ENCODE results near the gene EVA1C.
"Not testable (repeated sequence)": the region's sequence is repeated elsewhere in the genome, so short reads cannot be mapped to it uniquely, and the experiment has no call there.

Gene EVA1C

DNA sequence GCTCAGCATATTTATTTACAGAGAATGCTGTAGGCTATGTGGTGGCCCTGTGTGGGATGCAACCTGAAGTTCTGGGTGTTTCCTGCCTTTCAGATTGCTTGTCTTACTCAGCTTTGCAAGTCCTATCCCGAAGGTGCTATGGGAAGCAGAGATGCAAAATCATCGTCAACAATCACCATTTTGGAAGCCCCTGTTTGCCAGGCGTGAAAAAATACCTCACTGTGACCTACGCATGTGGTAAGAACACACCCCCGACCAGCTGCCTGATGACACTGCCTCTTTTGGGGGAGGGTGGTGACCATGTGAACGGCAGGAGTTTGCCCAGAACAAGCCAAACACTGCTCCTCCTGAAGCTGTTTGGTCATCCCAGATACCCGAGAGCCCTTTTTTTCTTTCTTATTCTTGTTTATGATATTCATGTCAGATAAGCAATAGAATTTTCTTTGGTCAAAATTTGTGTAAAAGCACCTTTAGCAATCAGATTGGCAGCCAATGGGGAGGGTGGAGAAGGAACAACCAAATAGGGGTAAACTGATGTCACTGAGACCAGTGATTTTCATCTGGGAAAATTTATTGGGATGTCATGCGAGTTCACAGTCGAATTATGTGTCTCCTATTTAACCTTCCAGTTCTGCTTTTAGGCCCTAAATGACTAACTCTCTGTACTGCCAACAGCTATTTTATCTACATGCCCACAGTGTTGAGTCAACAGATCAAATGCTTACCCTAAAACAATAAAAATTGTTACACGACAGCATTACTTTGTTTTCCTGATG, 82.6 kb downstream of the EVA1C start:
- FAIRE-seq (no peak), DNase-seq (ENCODE audit: low spot score) (no peak)

DNA sequence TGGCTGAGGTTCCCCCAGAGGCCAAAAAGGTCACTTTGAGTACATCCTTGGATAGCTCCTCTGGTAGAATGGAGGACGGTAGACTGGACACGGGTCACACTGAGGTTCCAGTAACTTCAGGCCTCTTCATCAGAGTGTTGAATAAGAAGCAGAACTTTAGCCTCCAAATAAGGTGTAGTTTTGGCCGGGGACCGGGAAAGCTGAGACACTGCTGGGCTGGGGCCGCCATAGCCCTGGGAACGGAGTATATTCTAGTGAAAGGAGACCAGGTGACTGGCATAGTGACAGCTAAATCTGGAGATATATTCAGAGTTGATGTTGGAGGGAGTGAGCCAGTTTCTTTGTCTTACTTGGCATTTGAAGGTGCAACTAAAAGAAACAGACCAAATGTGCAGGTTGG, 84.1 kb downstream of the EVA1C start:
- DNase-seq (ENCODE audit: low spot score) (no peak), FAIRE-seq (no peak)

DNA sequence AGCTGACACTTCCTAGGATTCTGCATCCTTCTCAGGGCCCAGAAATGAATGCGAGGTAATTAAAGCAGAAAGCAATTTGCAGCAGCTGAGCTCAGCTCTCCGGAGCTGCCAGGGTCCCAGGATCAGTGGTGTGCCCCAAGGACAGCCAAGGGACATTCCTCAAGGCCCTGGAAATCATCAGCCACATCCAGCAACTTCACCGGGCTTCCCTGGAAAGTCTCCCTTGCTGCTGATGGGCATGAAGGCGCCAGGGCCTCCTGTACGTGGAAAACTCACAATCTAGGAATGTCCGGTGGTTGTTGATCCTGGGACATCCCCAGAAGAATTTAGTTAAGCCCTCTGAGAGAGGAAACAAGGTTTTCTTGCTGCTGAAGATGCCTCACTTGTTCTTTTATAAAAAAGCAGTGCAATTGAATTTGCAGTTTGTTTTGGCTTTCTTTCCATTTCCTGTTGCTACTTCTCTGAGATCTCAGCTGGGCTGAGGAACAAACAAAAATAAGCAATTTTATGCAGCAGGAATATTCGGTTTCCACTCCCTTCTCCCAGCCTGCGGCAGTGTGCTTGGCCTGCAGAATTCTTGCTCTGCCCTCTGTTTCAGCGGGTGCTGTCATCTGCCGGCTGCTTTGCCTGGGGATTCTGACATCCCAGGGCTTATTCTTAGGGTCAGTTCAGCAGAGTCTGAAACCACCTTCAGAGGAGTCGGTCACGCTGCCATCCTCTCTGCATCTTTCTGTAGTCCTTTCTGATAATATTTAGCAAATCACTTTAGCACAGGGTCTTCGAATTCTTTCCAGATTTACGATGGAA, 86.9 kb downstream of the EVA1C start:
- no peak for DNase-seq (ENCODE audit: low spot score)
- FAIRE-seq = no peak

DNA sequence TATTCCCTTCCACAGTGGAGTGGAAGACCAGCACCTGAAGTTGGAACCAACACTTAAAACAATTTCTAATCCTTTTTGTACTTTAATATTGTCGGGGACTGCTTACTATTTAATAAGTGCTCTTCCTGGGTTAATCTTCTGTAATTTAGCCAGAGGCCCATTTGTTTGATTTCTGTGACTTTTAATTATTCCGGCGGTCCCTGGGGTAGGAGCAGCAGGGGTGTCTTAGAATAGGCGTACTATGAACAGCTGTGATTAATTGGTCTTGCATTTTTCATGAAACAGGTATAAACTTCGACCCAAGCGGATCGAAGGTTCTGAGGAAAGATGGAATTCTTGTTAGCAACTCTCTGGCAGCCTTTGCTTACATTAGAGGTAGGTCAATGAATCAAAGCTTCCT, 91.1 kb downstream of the EVA1C start:
- FAIRE-seq; DNase-seq (ENCODE audit: low spot score): not testable (repeated sequence)

DNA sequence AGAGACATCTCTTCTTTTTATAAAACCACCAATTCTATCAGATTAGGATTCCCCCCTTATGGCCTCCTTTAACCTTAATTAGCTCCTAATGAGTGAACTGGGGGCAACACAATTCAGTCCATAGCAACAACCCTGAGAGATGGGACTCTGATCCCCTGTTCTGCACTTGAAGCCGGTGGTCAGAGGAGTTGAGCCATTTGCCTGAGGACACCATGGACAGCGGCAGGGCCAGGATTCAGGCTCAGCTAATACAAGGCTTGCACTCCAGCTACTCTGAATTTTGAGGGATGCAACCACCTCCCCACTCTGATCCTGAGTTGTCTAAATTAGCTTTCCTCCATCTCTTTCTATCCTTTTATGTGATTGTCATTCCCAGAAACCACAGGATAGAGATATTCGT, 93.3 kb downstream of the EVA1C start:
- DNase-seq (ENCODE audit: low spot score); FAIRE-seq: not testable (repeated sequence)

DNA sequence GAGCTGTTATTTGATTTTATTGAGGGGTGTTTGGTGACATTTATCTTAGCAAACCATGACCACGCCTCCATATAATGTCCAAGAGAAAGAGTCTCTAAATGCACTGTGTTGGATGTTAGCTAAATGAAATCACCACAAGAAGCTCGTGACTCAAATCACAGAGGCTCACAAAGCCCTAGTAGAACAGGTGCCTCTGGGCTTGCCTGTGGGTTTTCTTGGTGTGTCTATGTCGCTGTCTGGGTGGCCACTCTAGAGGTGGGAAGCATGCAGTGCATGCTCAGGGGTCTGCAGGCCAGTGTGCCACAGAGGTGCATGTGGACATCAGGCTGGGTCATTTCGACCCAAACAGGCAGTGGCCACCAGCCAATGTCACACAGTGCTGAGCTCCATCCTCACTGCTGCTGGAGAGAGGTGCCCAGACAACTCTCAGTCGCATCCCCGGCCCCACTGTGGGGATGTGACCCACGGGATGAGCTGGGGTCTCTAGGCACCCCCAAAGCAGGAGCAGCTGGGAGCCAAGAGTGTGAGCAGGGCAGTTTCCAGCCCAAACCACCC, 94.0 kb downstream of the EVA1C start:
- DNase-seq (ENCODE audit: low spot score); FAIRE-seq: not testable (repeated sequence)

DNA sequence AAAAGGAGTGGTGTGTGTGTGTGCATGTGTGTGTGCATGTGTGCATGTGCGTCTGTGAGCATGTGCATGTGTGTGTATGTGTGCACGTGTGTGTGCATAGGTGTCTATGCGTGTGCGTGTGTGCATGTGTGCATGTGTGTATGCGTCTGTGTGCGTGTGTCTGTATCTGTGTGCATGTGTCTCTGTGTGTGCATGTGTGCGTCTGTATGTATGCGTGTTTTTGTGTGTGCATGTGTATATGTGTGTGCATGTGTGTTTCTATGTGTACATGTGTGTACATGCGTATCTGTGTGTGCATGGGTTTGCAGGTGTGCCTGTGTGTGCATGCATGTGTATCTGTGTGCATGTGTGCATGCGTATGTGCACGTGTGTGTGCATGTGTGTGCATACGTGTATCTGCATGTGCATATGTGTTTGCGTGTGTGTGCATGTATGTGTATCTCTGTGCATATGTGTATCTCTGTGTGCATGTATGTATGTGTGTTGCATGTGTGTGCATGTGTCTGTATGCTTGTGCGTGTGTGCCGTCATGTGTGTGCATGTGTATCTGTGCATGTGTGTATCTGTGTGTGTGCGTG, 94.9 kb downstream of the EVA1C start:
- FAIRE-seq = no peak
- no peak for DNase-seq (ENCODE audit: low spot score)

DNA sequence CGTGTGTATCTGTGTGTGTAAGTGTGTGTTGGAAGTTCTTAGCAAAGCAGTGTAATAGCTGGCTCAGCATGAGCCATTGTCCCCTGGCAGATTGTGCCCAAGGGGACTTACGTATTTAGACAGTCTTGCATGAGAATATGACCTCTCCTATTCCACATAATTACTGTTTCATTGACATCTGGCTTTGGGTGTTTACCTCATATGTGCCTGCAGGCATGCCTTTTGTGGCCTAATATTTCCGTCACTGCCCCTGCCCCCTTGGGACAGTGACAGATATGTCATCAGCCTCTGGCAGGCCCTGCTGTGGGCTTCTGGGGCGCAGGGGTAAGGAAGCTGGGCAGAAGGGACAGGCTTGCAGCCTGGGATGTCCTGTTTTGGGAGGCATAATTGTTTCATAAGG, 95.5 kb downstream of the EVA1C start:
- not testable (repeated sequence) for FAIRE-seq; DNase-seq (ENCODE audit: low spot score)

DNA sequence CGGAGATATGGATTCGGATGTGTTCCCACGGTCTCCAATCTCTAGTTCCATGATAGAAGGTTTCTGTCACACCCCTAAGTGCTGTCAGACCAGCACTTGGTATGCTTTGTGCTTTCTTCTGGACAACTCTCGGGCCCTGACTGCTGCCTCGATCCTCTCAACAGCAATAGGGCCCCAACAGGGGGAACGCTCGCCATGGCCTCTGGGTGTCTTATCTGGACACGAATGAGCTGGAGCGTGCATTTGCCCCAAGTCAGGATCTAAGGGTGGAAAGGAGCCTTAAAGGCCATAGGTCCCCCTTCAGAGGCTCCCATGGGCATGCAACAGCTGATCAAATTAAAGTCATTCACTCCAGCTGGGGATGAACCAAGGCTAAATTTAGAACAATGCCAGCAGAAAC, 96.1 kb downstream of the EVA1C start:
- DNase-seq (ENCODE audit: low spot score) (no peak), FAIRE-seq (no peak)

DNA sequence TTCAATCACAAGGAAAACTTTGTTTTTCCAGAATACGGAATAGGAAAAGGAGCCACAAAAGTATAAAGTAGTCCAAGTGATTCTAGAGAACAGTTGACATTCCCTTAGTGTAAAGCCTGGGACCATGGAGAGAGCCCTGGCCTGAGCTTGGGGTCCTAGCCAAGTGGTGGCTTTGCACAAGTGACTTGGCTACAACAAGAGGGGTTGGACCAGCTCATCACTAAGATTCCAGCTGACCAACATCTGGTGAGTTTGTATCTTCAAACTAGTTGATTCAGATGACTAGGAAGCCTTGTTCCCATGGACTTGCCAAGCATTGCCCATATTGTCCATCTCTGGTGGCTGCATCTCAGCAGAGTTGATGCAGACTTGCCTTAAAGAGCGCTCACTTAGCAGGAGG, 96.5 kb downstream of the EVA1C start:
- FAIRE-seq = not testable (repeated sequence)

DNA sequence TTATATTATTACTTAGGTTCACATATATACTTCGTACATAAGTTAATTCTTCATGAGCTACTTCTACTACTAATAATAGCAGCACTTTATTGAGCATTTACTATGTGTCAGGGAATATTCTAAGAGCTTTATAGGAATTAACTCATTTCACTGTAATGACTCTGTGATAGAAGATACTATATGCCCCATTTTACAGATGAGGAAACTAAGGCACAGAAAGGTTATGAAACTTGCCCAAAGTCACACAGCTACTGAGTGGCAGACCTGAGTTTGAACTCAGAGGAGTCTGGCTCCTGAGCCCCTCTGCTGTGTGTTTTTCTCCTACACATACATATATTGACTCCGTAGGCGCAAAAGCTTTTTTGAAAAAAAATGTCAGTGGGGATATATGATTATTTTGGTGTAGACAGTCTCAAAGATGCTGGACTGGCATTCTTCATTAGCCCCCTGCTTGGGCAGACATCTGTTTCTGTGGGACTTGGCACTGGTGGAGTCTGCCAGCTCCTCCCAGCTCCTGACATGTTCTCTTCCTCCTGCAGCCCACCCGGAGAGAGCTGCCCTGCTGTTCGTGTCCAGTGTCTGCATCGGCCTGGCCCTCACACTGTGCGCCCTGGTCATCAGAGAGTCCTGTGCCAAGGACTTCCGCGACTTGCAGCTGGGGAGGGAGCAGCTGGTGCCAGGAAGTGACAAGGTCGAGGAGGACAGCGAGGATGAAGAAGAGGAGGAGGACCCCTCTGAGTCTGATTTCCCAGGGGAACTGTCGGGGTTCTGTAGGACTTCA, 102.0 kb downstream of the EVA1C start:
- DNase-seq (ENCODE audit: low spot score) (no peak), FAIRE-seq (no peak)

More for the DNA sequence above, 96.5 kb downstream of the EVA1C start:
- not testable (repeated sequence) for DNase-seq (ENCODE audit: low spot score)

DNA sequence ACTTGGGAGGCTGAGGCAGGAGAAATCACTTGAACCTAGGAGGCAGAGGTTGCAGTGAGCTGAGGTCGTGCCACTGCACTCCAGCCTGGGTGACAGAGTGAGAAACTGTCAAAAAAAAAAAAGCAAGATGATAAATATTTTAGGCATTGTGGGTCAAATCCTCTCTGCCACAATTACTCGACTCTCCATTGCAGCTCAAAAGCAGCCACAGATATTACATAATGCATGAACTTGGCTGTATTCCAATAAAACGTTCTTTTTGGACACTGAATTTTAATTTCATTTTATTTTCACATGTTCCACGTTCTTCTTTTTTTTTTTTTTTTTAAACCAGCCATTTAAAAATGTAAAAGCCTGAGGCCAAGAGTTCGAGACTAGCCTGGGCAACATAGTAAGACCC, 103.4 kb downstream of the EVA1C start:
- no peak for FAIRE-seq
- DNase-seq (ENCODE audit: low spot score) = no peak

DNA sequence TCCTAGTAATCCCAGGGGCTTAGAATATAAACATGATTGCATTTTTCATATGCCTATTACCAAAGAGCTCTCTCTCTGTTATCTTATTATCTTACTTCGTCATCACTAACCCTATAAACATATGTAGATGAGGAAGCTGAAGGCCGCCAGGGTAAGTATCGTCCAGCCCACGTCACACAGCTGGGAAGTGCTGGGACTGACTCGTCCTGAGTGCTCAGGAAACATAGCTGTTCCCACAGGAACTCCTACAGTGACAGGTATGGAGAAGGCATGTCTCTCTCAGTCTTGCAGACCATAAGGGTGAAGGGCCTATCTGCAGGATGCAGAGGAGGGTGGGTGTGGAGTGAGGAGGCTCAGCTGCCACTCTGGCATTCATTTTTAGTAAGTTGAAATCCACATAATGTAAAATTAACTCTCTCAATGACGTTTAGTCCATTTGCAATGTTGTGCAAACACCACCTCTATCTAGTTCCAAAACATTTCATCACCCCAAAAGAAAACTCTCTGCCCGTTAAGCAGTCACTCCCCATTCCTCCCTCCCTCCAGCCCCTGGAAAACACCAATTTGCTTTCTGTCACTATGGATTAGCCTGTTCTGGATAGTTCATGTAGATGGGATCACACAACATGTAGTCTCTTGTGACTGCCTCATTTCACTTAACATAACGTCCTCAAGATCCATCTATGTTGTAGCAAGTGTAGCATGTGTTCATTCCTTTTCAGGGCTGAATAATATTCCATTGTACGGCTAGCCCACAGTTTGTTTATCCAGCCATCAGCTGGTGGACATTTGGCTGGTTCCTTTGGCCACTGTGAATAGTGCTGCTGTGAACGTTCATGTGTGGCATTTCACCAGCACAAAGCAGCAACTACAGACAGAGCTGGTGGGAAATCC, 104.5 kb downstream of the EVA1C start:
- no peak for FAIRE-seq
- DNase-seq (ENCODE audit: low spot score) = peak; percentile 60

DNA sequence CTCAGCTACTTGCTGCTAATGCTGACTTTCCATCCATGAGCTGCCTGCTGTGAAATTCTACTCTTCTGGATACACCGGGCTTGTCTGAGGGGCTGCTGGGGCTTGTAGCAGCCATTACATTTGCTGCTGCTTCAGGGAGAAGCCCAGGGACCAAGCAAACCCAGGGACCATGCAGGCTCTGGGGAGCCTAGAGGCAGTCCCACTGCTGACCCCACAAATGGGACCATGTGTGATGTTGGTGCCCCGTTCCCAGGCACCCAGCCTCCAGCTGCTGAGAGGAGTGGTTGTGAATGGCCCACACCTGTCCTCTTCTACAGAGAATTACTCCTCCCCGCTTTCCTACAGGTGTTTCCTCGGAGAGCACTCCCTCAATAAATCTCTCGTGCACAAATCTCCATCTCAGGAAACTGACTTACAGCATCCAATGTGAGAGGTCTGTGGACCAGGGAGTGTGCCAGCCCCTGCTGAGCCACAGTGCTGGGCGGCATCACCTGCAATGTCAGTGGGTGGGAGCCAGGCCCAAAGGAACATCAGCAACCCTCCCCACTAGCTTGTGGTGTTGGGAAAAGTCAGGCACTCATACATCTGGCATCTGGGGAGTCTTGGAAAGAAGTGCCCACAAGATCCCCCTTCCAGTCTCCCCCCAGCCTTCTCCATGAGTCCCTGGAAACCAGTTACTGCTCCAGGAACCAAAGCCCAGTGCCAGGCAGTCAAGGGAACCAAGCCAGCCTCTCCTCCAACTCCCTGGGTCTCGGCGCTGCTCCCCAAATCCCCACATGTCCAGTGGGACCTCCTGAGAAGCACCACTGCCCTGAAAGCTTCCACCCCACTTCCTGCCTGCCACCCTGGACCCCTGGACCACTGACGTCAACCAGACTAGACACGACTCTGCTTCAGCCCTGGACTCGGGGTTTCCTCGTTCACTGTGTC, 107.7 kb downstream of the EVA1C start:
- DNase-seq (ENCODE audit: low spot score) = no peak

DNA sequence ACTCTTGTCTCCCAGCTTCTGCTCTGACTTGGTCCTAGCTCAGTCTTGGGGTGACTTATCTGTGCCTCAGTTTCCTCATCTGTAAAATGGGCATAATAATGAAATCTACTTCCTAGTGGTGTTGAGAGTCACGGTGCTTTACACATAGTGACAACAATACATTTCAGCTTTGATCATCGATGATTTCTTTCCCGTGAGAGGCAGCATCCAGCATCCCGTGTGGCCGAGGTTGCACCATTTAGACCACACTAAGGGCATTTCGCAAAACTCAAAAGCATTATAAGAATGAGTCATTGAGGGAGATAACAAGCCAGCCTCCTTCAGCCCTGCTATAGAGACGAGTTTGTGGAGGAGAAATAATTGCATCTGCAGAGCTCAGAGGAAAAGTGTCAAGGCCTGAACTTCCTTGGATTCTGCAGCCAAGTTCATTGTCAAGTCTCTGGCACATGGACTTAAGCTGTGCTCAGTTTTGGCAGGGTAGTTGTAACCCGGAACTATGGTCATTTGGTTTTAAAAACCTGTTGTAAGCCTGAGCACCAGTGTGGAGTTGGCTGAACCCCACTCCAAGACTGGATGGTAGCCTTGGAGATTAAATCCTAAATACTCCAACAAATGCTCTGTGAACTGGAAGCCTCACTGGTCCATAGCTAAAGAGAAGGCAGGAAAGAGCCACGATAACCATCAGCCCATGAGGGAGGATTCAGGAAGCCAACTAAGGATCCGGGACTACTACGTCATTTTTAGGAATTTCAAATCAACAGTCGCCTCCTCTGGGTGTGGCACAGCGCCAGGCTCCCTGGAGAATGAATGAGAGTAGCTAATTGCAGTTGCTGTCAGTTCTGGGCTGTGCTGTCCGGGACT, 108.6 kb downstream of the EVA1C start:
- FAIRE-seq (no peak), DNase-seq (ENCODE audit: low spot score) (peak; percentile 43)

More for the DNA sequence above, 107.7 kb downstream of the EVA1C start:
- FAIRE-seq = no peak

DNA sequence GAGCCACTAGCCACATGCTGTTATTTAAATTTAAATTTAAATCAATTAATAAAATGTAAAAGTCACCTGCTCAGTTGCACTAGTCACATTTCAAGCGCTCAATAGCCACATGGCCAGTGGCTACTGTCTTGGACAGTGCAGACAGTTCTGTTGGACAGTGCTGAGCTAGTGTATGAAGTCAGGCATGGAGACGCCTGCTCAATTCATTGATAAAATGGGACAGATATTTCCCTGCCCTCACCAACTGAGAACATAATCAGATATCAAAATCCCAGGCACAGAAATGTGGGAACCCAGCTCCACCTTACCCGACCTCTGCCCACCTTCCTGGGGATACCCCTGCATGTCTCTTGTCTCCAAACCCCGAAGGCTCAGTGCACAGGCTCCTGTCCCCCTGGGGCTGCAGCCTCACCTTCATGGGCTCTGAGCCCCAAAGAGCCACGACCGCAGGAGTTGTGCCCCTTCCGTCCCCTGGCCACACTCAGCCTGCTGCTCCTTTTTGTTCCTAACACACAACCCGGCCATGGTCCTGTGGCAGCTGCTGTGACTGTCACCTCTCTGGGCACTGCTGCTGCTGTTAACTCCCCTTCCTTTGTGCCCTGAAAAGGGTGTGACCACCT, 109.3 kb downstream of the EVA1C start:
- no peak for DNase-seq (ENCODE audit: low spot score)
- no peak for FAIRE-seq

DNA sequence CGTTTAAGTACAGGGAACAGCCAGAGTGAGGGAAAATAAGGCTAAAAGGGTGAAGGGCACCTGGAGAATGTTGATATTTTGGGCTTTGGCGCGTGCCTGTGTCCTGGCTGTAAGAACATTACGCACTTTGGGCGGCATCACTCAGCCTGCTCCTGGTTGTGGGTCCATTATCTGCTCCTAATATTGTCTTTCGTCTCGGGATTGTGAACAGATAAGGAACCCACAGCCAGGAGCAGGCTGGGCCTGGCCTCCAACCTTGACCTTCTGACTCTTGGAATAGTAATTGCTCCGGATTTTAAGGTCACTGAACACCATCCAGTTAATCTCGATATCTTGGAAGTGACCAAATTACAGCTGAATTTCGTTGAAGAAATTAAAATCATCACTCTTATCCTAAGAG, 111.0 kb downstream of the EVA1C start:
- DNase-seq (ENCODE audit: low spot score) (no peak), FAIRE-seq (no peak)

All from RCC 7860 (cell line).